Neuronal stem cell (in vitro differentiated cells): Measurements from ENCODE around the gene LRRC32.

ENCODE experiments used
- DNase-seq: peaks from one replicate; pipeline ENCODE4 v3.0.0-alpha.2; 2013; ENCODE audit warnings: low spot score
- H2AFZ ChIP-seq: one replicate; pipeline ENCODE4 v1.6.1; 2013; ENCODE audit warnings: mild to moderate bottlenecking, low read length, inconsistent platforms
- H2AK5ac ChIP-seq: 2 replicates; pipeline ENCODE4 v1.6.1; 2013; ENCODE audit warnings: low read depth, mild to moderate bottlenecking, inconsistent platforms, low read length, moderate library complexity, mixed read lengths
- H2BK120ac ChIP-seq: 2 replicates; pipeline ENCODE4 v1.6.1; 2013; ENCODE audit warnings: low read depth, mild to moderate bottlenecking, inconsistent platforms, low read length, moderate library complexity, mixed read lengths
- H2BK12ac ChIP-seq: one replicate; pipeline ENCODE4 v1.6.1; 2013; ENCODE audit warnings: low read length, inconsistent platforms
- H2BK15ac ChIP-seq: 2 replicates; pipeline ENCODE4 v1.6.1; 2013; ENCODE audit warnings: mild to moderate bottlenecking, low read length, inconsistent platforms, mixed read lengths
- H2BK5ac ChIP-seq: one replicate; pipeline ENCODE4 v1.6.1; 2013; ENCODE audit warnings: inconsistent platforms, mild to moderate bottlenecking, low read length, moderate library complexity
- H3K14ac ChIP-seq: one replicate; pipeline ENCODE4 v1.6.1; 2013; ENCODE audit warnings: low read length, inconsistent platforms
- H3K18ac ChIP-seq: 2 replicates; pipeline ENCODE4 v1.6.1; 2013; ENCODE audit warnings: low read length, inconsistent platforms
- H3K23ac ChIP-seq: 2 replicates; pipeline ENCODE4 v1.6.1; 2013; ENCODE audit warnings: low read depth, mild to moderate bottlenecking, mixed read lengths, low read length, inconsistent platforms; ENCODE audit not compliant: poor library complexity
- H3K27ac ChIP-seq: replicated peaks from 3 replicates; pipeline ENCODE4 v1.5.1; 2013; ENCODE audit warnings: low read length, inconsistent platforms
- H3K27me3 ChIP-seq, 3 experiments: 2 replicates each; pipeline ENCODE4 v1.6.1; 2013; ENCODE audit warnings: low read length in 3 of 3, mild to moderate bottlenecking in 2 of 3, inconsistent platforms in 1 of 3, low read depth in 1 of 3, mixed read lengths in 1 of 3, moderate library complexity in 1 of 3; ENCODE audit not compliant: control insufficient read depth in 3 of 3, insufficient read depth in 3 of 3
- H3K36me3 ChIP-seq, 2 donors: replicated peaks in 1 of 2; 2 replicates each; pipeline ENCODE4 v1.6.1; 2013; ENCODE audit warnings: low read length in 2 of 2; ENCODE audit not compliant: control insufficient read depth in 2 of 2, insufficient read depth in 2 of 2
- H3K4ac ChIP-seq: 2 replicates; pipeline ENCODE4 v1.6.1; 2013; ENCODE audit warnings: inconsistent platforms, mild to moderate bottlenecking, low read length, moderate library complexity
- H3K4me1 ChIP-seq, 2 donors: 1 replicate in 1 of 2; 2 replicates in 1 of 2; pipeline ENCODE4 v1.6.1; 2013; ENCODE audit warnings: low read length in 2 of 2, low read depth in 1 of 2; ENCODE audit not compliant: control insufficient read depth in 2 of 2, insufficient read depth in 1 of 2
- H3K4me2 ChIP-seq: one replicate; pipeline ENCODE4 v1.6.1; 2013; ENCODE audit warnings: mild to moderate bottlenecking, low read length, inconsistent platforms; ENCODE audit not compliant: insufficient read depth, poor library complexity, severe bottlenecking
- H3K4me3 ChIP-seq, 2 donors: 2 replicates each; pipeline ENCODE4 v1.5.1; 2013; ENCODE audit warnings: low read length in 2 of 2, mild to moderate bottlenecking in 2 of 2, inconsistent platforms in 1 of 2, moderate library complexity in 1 of 2
- H3K79me1 ChIP-seq: one replicate; pipeline ENCODE4 v1.6.1; 2013; ENCODE audit warnings: low read depth, mild to moderate bottlenecking, inconsistent platforms, low read length, moderate library complexity
- H3K9ac ChIP-seq: one replicate; pipeline ENCODE4 v1.6.1; 2013; ENCODE audit warnings: mild to moderate bottlenecking, low read depth, low read length, inconsistent platforms; ENCODE audit not compliant: poor library complexity
- H3K9me3 ChIP-seq, 2 donors: replicated peaks in 1 of 2; 2 replicates each; pipeline versions ENCODE3 to v1.6.1; 2013; ENCODE audit warnings: low read length in 2 of 2, mild to moderate bottlenecking in 2 of 2, inconsistent platforms in 1 of 2, low read depth in 1 of 2, mixed read lengths in 1 of 2, moderate library complexity in 1 of 2; ENCODE audit not compliant: control insufficient read depth in 2 of 2, insufficient read depth in 1 of 2
- H4K8ac ChIP-seq: one replicate; pipeline ENCODE4 v1.6.1; 2013; ENCODE audit warnings: low read depth, mild to moderate bottlenecking, inconsistent platforms, low read length, moderate library complexity
- H4K91ac ChIP-seq: one replicate; pipeline ENCODE4 v1.6.1; 2013; ENCODE audit warnings: low read length, low read depth, mild to moderate bottlenecking, inconsistent platforms; ENCODE audit not compliant: poor library complexity
- WGBS, 2 donors: extraction: QIAGEN DNeasy Blood & Tissue Kit; methylation state at CpG; one replicate each; pipeline ENCODE4 v1.1.7; 2013; ENCODE audit warnings: missing lambda C conversion rate in 2 of 2, mixed read lengths in 1 of 2; ENCODE audit not compliant: insufficient read length in 2 of 2, insufficient replicate concordance in 1 of 2; ENCODE audit errors: extremely low coverage in 2 of 2; 5-methylcytosine and 5-hydroxymethylcytosine counted together

The LRRC32 gene

GRCh38 chr11:76615950-76616349, 54.6 kb downstream of the LRRC32 start:
- Histone ChIP-seq H4K91ac (no peak overlapping the region), H3K4me3 (no peak overlapping the region), H3K27ac (no peak overlapping the region), H2BK5ac (no peak overlapping the region), H3K4me1 (peaks cover 0 to 1% of the 10 kb centered on the region in 2 donors), H2BK120ac (no peak overlapping the region), H3K27me3 (peaks cover 0 to 7% (median 0%) of the 10 kb centered on the region in 3 experiments), H2BK12ac (no peak overlapping the region), H3K18ac (peak overlapping the region; percentile 2), H3K36me3 (no peaks in the 10 kb centered on the region), H3K4me2 (no peak overlapping the region), H2BK15ac (no peak overlapping the region), H3K14ac (no peak overlapping the region), H4K8ac (no peak overlapping the region), H3K23ac (no peak overlapping the region), H3K4ac (no peak overlapping the region), H3K9me3 (no peaks in the 10 kb centered on the region), H3K9ac (no peak overlapping the region), H2AFZ (no peak overlapping the region), H3K79me1 (no peaks in the 10 kb centered on the region), H2AK5ac (no peak overlapping the region)
- no peak for DNase-seq
- WGBS, 2 donors: no CpG with 5 or more reads among the region's 4 CpGs

- no peak overlapping the region for H2BK15ac ChIP-seq
- H3K27me3 ChIP-seq: peaks cover 0 to 7% (median 0%) of the 10 kb centered on the region in 3 experiments
- H3K4ac ChIP-seq: no peak overlapping the region
- H4K8ac ChIP-seq: no peak overlapping the region
- peaks cover 0 to 9% of the 10 kb centered on the region in 2 donors for H3K4me1 ChIP-seq
- no peaks in the 10 kb centered on the region for H3K36me3 ChIP-seq
- H3K9ac ChIP-seq: no peak overlapping the region
- H2BK120ac ChIP-seq: no peak overlapping the region
- H3K4me2 ChIP-seq: no peak overlapping the region
- no peak overlapping the region for H4K91ac ChIP-seq
- peak overlapping the region; percentile 21 for H3K18ac ChIP-seq
- DNase-seq: no peak
- peak overlapping the region; percentile 57 for H2AK5ac ChIP-seq
- no peaks in the 10 kb centered on the region for H3K79me1 ChIP-seq
- H3K14ac ChIP-seq: peak overlapping the region; percentile 39
- no peak overlapping the region for H2AFZ ChIP-seq
- no peak overlapping the region for H3K27ac ChIP-seq
- H2BK12ac ChIP-seq: no peak overlapping the region
- no peak overlapping the region for H3K4me3 ChIP-seq
- H3K9me3 ChIP-seq: no peaks in the 10 kb centered on the region
- no CpG with 5 or more reads among the region's 12 CpGs for WGBS, 2 donors
- no peak overlapping the region for H3K23ac ChIP-seq
- peak overlapping the region; percentile 8 for H2BK5ac ChIP-seq
Measured at GRCh38 chr11:76614471-76615179, 55.9 kb downstream of the LRRC32 start.

GRCh38 chr11:76613901-76614300, 56.6 kb downstream of the LRRC32 start:
- no CpG with 5 or more reads among the region's 4 CpGs for WGBS, 2 donors
- no peak overlapping the region for H2AK5ac ChIP-seq
- no peak overlapping the region for H2BK120ac ChIP-seq
- H3K14ac ChIP-seq: no peak overlapping the region
- no peaks in the 10 kb centered on the region for H3K36me3 ChIP-seq
- no peak overlapping the region for H3K18ac ChIP-seq
- no peak overlapping the region for H3K23ac ChIP-seq
- no peak overlapping the region for H3K27ac ChIP-seq
- no peak overlapping the region for H3K9ac ChIP-seq
- H3K4me3 ChIP-seq: no peak overlapping the region
- no peak overlapping the region for H4K91ac ChIP-seq
- no peak overlapping the region for H2BK5ac ChIP-seq
- H4K8ac ChIP-seq: no peak overlapping the region
- H3K4me2 ChIP-seq: no peak overlapping the region
- H2BK12ac ChIP-seq: no peak overlapping the region
- H2AFZ ChIP-seq: no peak overlapping the region
- no peak overlapping the region for H3K4ac ChIP-seq
- H3K9me3 ChIP-seq: no peaks in the 10 kb centered on the region
- no peak for DNase-seq
- no peaks in the 10 kb centered on the region for H3K79me1 ChIP-seq
- peaks cover 0 to 9% of the 10 kb centered on the region in 2 donors for H3K4me1 ChIP-seq
- H2BK15ac ChIP-seq: peak overlapping the region; percentile 4
- peaks cover 0 to 7% (median 0%) of the 10 kb centered on the region in 3 experiments for H3K27me3 ChIP-seq

GRCh38 chr11:76612226-76612625, 58.3 kb downstream of the LRRC32 start:
- no peak overlapping the region for H3K14ac ChIP-seq
- H2AK5ac ChIP-seq: no peak overlapping the region
- H3K23ac ChIP-seq: no peak overlapping the region
- H3K36me3 ChIP-seq: no peaks in the 10 kb centered on the region
- H3K79me1 ChIP-seq: no peaks in the 10 kb centered on the region
- H3K18ac ChIP-seq: no peak overlapping the region
- H2BK120ac ChIP-seq: no peak overlapping the region
- H2BK5ac ChIP-seq: no peak overlapping the region
- no peak overlapping the region for H2BK15ac ChIP-seq
- no peaks in the 10 kb centered on the region for H3K9me3 ChIP-seq
- H3K9ac ChIP-seq: no peak overlapping the region
- H3K27ac ChIP-seq: no peak overlapping the region
- DNase-seq: no peak
- H3K4me3 ChIP-seq: no peak overlapping the region
- no peak overlapping the region for H4K91ac ChIP-seq
- no peak overlapping the region for H3K4me2 ChIP-seq
- no peak overlapping the region for H2AFZ ChIP-seq
- peaks cover 0 to 7% (median 0%) of the 10 kb centered on the region in 3 experiments for H3K27me3 ChIP-seq
- H3K4me1 ChIP-seq: peaks cover 0 to 9% of the 10 kb centered on the region in 2 donors
- no peak overlapping the region for H2BK12ac ChIP-seq
- H4K8ac ChIP-seq: no peak overlapping the region
- WGBS, 2 donors: no CpG with 5 or more reads among the region's 4 CpGs
- H3K4ac ChIP-seq: no peak overlapping the region
